Stimulated activated CD4-positive, alpha-beta T cell treated with anti-CD3 and anti-CD28 coated beads, Interleukin-4, amount 100 ng/mL, for 1 hour (primary cell): ENCODE measurements around the gene KCNK17.
A peak's percentile ranks its signal among the peaks of the same experiment; 100 is the strongest.

Experiments
- DNase-seq: peaks from one replicate; pipeline ENCODE4 v3.0.0-alpha.2; 2020

The KCNK17 gene

DNA sequence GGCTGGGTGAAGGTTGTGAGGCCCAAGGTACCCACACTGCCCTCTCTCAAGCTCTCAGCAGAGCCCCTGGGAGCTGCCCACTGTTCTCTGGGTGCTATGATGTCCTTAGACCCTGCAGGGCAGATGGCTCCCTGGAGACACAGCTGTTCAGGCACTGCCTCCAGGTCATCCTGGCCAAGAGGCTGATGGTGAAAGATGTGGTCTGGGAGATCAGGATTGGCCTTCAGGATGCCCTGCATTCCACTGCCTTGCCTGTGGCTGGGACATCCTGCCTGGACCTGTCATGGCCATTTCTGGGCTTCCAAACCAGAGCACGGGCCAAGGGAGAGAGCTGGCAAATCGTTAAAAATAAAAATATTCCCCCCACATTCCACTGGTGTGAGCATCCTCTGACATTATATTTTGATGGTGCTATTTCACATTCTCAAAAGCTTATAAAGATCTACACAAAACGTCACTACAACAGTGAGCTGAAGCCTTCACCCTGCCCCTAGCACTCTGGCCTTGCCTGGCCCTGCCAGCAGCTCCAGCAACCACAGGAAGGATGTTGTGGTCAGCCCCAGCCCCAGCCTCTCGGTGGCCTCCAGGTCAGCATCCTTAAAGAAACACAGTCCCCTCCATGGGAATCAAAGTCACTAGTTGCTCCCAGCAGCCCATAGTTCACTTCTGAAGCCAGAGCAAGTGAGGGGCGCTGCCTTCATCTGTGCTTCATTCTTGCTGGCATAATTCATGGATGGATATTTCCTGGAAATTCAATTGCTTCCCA lies 21.7 kb upstream of the KCNK17 start:
- DNase-seq: no peak

- no peak for DNase-seq
These were observed 19.6 kb upstream of the KCNK17 start for GRCh38 chr6:39333644-39334438.

GRCh38 chr6:39330476-39330875 lies 16.3 kb upstream of the KCNK17 start:
- DNase-seq: no peak

- DNase-seq: no peak
These were observed 15.8 kb upstream of the KCNK17 start for GRCh38 chr6:39330057-39330456.

DNA sequence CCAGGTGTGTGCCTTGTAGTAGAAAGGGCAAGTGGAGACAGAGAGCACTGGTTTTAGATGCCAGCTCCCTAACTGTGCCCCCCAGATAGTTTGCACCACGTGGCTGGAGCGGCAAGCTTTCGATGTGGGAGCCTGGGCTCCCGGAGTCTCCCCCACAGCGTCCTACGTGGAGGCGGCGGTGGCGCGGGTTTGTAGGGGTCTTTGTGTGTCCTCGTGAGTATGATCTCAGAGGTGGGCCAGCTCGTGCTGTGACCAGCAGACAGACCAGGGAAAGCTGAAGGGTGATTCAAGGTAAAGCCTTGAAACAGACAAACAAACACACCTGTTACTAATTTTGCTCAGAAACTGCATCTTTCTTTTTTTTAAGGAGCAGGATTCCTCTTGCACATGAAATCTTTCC lies 13.8 kb upstream of the KCNK17 start:
- no peak for DNase-seq

DNA sequence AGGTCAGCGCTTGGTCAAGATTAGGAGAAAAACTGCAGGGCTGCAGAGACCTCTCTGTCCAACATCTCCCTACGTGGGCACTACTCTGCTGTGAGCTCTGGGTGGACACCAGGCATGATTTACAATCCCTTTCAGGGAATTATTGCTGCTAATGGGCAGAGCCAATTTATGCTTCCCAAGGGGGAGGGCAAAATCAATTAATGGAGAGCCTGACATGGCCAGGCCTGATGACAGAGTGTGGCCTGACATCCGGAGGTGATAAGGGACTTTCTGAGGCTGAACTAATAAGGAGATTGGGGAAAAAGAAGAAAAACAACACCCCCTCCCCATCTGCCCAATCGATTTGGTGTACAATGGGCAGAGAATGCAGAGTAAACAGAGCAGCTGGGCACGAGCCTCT lies 13.3 kb upstream of the KCNK17 start:
- DNase-seq: no peak

GRCh38 chr6:39322306-39322850 lies 8.2 kb upstream of the KCNK17 start, which contains the start of gene KCNK16:
KCNK16 (minus strand) TSS chr6:39322702; CDS start chr6:39322540, 162 bp downstream.
- no peak for DNase-seq

GRCh38 chr6:39321761-39322160 lies 7.5 kb upstream of the KCNK17 start:
- no peak for DNase-seq

- DNase-seq: no peak
These were observed 6.3 kb upstream of the KCNK17 start for GRCh38 chr6:39320363-39320984.

GRCh38 chr6:39319621-39320362 lies 5.6 kb upstream of the KCNK17 start:
- no peak for DNase-seq

GRCh38 chr6:39317256-39317655 lies 3.0 kb upstream of the KCNK17 start:
- DNase-seq: no peak

GRCh38 chr6:39313526-39314272 lies 520 bp downstream of the KCNK17 start:
- no peak for DNase-seq

DNA sequence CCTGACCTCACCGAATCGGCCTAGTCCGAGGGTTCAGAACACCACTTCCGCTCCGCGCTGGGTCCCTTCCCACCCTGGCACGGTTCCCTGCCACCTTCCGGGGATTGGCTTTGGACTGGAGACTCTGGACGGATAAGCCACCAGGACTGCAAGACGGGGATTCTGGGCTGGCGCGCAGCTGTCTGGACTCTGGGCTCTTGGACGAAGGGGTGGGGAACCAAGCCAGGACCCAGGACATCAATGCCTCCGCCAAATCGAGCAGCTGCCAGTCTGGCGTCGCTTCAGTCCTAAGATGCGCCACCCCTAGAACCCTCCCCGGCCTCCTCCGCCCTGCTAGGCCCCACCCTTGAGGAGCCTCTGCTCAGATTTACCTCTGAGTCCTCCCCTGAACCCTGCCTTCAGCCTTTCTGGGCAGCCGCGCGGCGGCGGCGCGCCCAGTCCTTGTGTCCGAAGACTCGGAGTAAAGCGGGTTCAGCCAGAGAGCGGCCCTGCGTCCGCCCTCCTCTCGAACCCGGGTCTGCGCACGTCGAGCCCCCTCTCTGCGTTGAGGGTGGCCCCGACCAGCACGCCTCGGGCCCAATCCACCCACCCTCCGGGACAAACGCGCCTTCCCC lies 1.2 kb downstream of the KCNK17 start:
- no peak for DNase-seq

GRCh38 chr6:39310542-39310941 lies 3.7 kb downstream of the KCNK17 start:
- no peak for DNase-seq

- peak; percentile 56 for DNase-seq
These were observed 4.2 kb downstream of the KCNK17 start for GRCh38 chr6:39309942-39310531.

DNA sequence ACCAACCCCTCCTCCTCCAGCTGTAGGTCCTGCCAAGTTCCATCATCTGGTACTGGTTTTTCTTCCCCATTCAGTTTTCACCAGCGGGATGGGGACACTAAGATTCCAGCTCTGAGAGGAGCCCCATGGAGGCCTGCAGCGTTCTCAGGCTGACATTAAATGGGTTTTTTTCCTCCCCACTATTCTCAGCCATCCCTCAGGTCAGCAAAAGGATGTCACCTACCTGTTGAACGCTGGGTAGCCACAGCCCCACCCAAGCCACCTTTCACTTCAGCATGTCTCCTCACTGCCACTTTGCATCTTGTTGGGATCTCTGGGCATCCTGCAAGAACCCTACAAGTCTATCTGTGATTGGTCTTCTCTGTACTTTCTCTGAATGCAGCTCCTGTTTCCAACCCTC lies 6.8 kb downstream of the KCNK17 start:
- DNase-seq: no peak

DNA sequence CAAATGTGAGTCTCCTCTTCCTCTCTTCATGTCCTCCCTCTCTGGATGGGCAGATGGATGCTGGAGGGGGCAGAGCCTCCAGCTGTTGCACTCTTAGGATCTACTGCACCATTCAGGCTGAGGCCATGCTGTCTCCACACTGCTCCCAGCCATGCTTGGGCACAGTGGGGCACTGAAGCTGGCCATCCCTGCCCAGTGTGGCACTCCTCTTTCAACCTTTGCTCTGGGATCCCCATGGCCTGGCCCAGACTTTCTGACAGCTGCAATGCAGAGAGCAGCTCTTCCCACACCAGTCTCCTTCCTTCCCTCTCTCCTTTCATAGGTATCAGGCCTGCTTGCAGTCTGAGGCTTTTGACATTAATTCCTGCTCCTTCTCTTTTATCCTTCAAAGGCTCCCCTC lies 9.3 kb downstream of the KCNK17 start:
- no peak for DNase-seq

DNA sequence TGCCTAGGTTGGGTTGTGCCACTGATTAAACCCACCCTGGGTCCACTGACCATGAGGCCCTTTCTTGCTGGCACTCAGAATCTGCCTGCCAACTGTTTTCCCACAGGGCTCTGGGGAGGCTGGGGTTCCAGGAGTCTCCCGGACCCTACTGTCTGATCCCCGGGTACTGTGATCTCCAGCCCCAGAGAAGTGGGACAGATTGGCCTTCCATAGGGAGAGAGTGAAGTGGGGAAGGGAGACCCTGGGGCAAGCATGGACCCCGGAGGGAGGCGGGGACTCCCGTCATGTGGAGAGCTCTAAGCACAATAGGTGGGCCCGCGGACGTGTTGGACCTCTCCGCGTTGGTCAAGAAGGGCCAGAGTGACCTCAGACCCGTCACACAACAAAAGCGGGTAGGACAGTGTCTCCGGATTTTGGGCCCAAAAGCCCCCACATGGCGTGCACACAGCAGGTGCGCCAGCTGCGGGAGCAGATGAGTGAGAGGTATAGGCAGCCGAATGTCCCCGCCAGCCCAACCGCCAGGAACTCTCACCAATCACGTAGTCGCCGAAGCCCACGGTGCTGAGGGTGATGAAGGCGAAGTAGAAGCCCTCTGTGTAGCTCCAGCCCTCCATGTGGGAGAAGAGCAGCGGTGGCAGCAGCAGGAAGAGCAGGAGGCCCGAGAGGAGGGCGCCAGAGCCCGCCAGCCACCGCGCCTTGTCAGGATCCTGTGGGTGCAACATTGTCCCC lies 10.6 kb downstream of the KCNK17 start:
- no peak for DNase-seq

DNA sequence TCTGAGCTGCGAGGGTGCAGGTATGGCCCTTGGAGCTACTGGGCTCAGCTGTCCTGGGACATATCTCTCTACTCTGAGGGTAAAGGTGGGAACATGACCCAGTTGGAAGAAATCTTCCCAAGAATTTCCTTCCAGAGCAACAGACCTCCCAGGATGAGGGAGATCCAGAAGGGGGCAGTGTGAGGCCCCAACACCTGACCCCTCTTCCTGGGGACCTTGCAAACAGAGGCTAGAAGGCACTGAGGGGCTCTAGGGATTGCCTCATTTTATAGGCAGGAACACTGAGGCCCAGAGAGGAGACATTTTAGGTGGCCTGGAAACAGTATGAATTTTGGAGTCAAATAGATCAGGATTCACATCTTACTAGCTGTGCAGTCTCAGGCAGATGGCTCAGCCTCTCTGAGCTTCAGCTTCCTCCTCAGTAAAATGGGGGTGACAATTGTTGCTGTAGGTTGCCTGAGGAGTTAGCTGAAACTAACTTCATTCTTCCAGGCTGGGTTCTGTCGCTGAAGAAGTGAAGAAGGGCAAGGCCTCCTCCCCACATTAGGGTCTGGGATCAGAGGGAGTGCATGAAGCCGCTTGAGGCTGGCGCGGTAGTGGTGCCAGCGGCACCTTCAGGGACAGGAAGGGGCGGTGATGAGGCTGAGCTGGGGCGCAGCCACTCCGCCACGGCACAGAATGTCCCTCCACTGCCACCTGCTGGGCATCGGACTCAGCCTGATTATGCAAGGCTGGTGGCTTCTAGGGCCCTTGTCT lies 11.4 kb downstream of the KCNK17 start:
- DNase-seq: peak; percentile 91

- no peak for DNase-seq
These were observed 12.2 kb downstream of the KCNK17 start for GRCh38 chr6:39302011-39302410.
